GM21360 (cell line): ENCODE results near the gene TPCN2.

Source experiments
- ATAC-seq: cut with Tn5 transposase; IDR thresholded peaks from one replicate; pipeline ENCODE4 v1.9.1; 2021; ENCODE audit warnings: mild to moderate bottlenecking, moderate library complexity; ENCODE audit not compliant: unreplicated experiment

The TPCN2 gene

GRCh38 chr11:69159150-69159852, 110.6 kb downstream of the TPCN2 start:
- no peak for ATAC-seq

- no peak for ATAC-seq
Observed at GRCh38 chr11:69160296-69161116, 111.8 kb downstream of the TPCN2 start.

GRCh38 chr11:69161117-69161407, 112.3 kb downstream of the TPCN2 start:
- ATAC-seq, result no peak

- ATAC-seq, result no peak
Observed at GRCh38 chr11:69162505-69162904, 113.8 kb downstream of the TPCN2 start.

GRCh38 chr11:69163842-69164241, 115.1 kb downstream of the TPCN2 start:
- no peak for ATAC-seq

GRCh38 chr11:69164824-69165223, 116.1 kb downstream of the TPCN2 start:
- no peak for ATAC-seq

- no peak for ATAC-seq
Observed at GRCh38 chr11:69165775-69166174, 117.0 kb downstream of the TPCN2 start.

- peak; percentile 85 for ATAC-seq
Observed at GRCh38 chr11:69166218-69167115, 117.7 kb downstream of the TPCN2 start.

GRCh38 chr11:69167130-69167915, 118.6 kb downstream of the TPCN2 start:
- ATAC-seq, result peak; percentile 16

- ATAC-seq, result no peak
Observed at GRCh38 chr11:69167916-69168691, 119.4 kb downstream of the TPCN2 start.

GRCh38 chr11:69169479-69169878, 120.7 kb downstream of the TPCN2 start:
- ATAC-seq, result no peak

- no peak for ATAC-seq
Observed at GRCh38 chr11:69170704-69171103, 122.0 kb downstream of the TPCN2 start.

GRCh38 chr11:69171476-69172240, 122.9 kb downstream of the TPCN2 start:
- ATAC-seq, result no peak

- no peak for ATAC-seq
Observed at GRCh38 chr11:69172674-69173073, 123.9 kb downstream of the TPCN2 start.

- ATAC-seq, result no peak
Observed at GRCh38 chr11:69173331-69173730, 124.6 kb downstream of the TPCN2 start.

GRCh38 chr11:69173925-69174581, 125.3 kb downstream of the TPCN2 start:
- no peak for ATAC-seq

- no peak for ATAC-seq
Observed at GRCh38 chr11:69174841-69175240, 126.1 kb downstream of the TPCN2 start.

- ATAC-seq, result no peak
Observed at GRCh38 chr11:69178819-69179482, 130.2 kb downstream of the TPCN2 start.
